ENCODE measurements around the gene KLF13. TPM values are rescaled to one million over a fixed set of nuclear protein-coding genes. Genes with fewer than 3 reads are reported as not detected.

KLF13 gene
- total RNA-seq, 1 donor from 2014 or later: 65.7 TPM

GRCh38 chr15:31401282-31401681, 74.6 kb downstream of the KLF13 start:
- DNase-seq: peak; percentile 46
- intact Hi-C loops (cut with DNase I): no loop called here
- no peak for ATAC-seq (ENCODE audit: poor library complexity)

GRCh38 chr15:31402003-31402402, 75.4 kb downstream of the KLF13 start:
- intact Hi-C loops (cut with DNase I): no loop called here
- no peak for DNase-seq

GRCh38 chr15:31402511-31403056, 75.9 kb downstream of the KLF13 start:
- DNase-seq: peak; percentile 87
- intact Hi-C loops (cut with DNase I): no loop called here
- peak; percentile 80 for ATAC-seq (ENCODE audit: poor library complexity)

More at GRCh38 chr15:31402003-31402402, 75.4 kb downstream of the KLF13 start:
- ATAC-seq (ENCODE audit: poor library complexity): no peak

- ATAC-seq (ENCODE audit: poor library complexity): no peak
- intact Hi-C loops (cut with DNase I): no loop called here
- no peak for DNase-seq
Observed at GRCh38 chr15:31403096-31403495, 76.5 kb downstream of the KLF13 start.

GRCh38 chr15:31403606-31404005, 77.0 kb downstream of the KLF13 start:
- ATAC-seq (ENCODE audit: poor library complexity): no peak
- intact Hi-C loops (cut with DNase I): no loop called here
- DNase-seq: no peak

GRCh38 chr15:31404345-31404744, 77.7 kb downstream of the KLF13 start:
- DNase-seq (no peak), ATAC-seq (ENCODE audit: poor library complexity) (no peak)
- intact Hi-C loops (cut with DNase I): no loop called here

- DNase-seq (no peak), ATAC-seq (ENCODE audit: poor library complexity) (no peak)
- intact Hi-C loops (cut with DNase I): no loop called here
Observed at GRCh38 chr15:31405200-31405920, 78.7 kb downstream of the KLF13 start.

GRCh38 chr15:31407376-31407775, 80.7 kb downstream of the KLF13 start:
- DNase-seq (no peak), ATAC-seq (ENCODE audit: poor library complexity) (no peak)
- intact Hi-C loops (cut with DNase I): no loop called here

GRCh38 chr15:31407851-31408250, 81.2 kb downstream of the KLF13 start:
- DNase-seq (no peak), ATAC-seq (ENCODE audit: poor library complexity) (no peak)
- intact Hi-C loops (cut with DNase I): no loop called here

- no peak for DNase-seq
- ATAC-seq (ENCODE audit: poor library complexity): no peak
- intact Hi-C loops (cut with DNase I): no loop called here
Observed at GRCh38 chr15:31408724-31409123, 82.1 kb downstream of the KLF13 start.

- ATAC-seq (ENCODE audit: poor library complexity) (no peak), DNase-seq (no peak)
Observed at GRCh38 chr15:31409171-31409570, 82.5 kb downstream of the KLF13 start.

GRCh38 chr15:31412824-31413223, 86.2 kb downstream of the KLF13 start:
- DNase-seq: no peak
- no peak for ATAC-seq (ENCODE audit: poor library complexity)
- intact Hi-C loops (cut with DNase I): no loop called here

More at GRCh38 chr15:31409171-31409570, 82.5 kb downstream of the KLF13 start:
- intact Hi-C loops (cut with DNase I): no loop called here

GRCh38 chr15:31415201-31415600, 88.6 kb downstream of the KLF13 start:
- intact Hi-C loops (cut with DNase I): no loop called here
- no peak for DNase-seq
- ATAC-seq (ENCODE audit: poor library complexity): no peak

- DNase-seq (no peak), ATAC-seq (ENCODE audit: poor library complexity) (no peak)
- intact Hi-C loops (cut with DNase I): no loop called here
Observed at GRCh38 chr15:31419820-31420219, 93.2 kb downstream of the KLF13 start.

GRCh38 chr15:31427411-31427810, 100.8 kb downstream of the KLF13 start:
- intact Hi-C loops (cut with DNase I): no loop called here
- ATAC-seq (ENCODE audit: poor library complexity): no peak
- no peak for DNase-seq

Other genes starting within 250 kb of the KLF13 start
- gene TRPM1, start 225.1 kb upstream of the KLF13 start, total RNA-seq: not detected